Omental fat pad (tissue), 4 donors: Measurements from ENCODE around the gene ULBP2. TPM values are rescaled to one million over a fixed set of nuclear protein-coding genes. Genes with fewer than 3 reads are reported as not detected.
"Not testable (repeated sequence)": the region's sequence is repeated elsewhere in the genome, so short reads cannot be mapped to it uniquely, and the experiment has no call there.

Experiments
- ATAC-seq: fragments of 150-250 bp; one replicate; pipeline ENCODE4 v1.9.1; 2016; ENCODE audit warnings: mild to moderate bottlenecking, moderate library complexity; ENCODE audit not compliant: low FRiP score
- DNase-seq: peaks from one replicate; pipeline ENCODE4 v3.0.0-alpha.2; 2019; ENCODE audit warnings: low spot score
- total RNA-seq, 4 donors: library from RNA; depleted of rRNA; stranded (reverse); fragments of >200 nt; gene quantifications; one replicate each; pipeline ENCODE4 v1.1.0, GENCODE V29; 2016
- TF ChIP-seq, protein P1 (sequence below), 3 donors: fragments of 450-650 bp; IDR thresholded peaks; one replicate each; pipeline ENCODE4 v1.5.1; 2016 to 2017; ENCODE audit warnings: antibody characterized with exemption in 3 of 3, mild to moderate bottlenecking in 3 of 3, moderate library complexity in 2 of 3

The ULBP2 gene
- total RNA-seq, 4 donors from 2014 or later, result 1.1 to 2.5 (median 1.2) TPM; not detected in 1

DNA sequence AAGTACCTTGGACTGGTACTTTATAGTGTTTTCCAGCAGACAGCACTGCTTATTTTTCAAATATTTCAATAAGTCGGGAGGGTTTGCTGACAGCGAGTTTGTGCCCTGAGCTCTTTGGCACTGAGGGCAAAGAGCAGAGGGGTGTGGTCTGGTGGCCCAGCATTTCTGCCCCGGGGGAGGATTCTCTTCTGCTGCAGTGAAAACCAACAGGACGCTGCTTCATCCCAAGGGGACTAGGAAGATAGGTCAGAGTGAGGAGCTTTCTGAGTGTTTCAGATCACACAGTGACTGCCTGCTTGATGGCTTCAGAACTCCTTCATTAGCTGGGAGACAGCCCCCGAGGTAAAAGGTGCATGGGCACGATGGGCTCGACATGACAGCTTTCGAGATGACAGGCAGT lies 8.6 kb downstream of the ULBP2 start:
- ATAC-seq, result no peak
- TF ChIP-seq, protein P1, sequence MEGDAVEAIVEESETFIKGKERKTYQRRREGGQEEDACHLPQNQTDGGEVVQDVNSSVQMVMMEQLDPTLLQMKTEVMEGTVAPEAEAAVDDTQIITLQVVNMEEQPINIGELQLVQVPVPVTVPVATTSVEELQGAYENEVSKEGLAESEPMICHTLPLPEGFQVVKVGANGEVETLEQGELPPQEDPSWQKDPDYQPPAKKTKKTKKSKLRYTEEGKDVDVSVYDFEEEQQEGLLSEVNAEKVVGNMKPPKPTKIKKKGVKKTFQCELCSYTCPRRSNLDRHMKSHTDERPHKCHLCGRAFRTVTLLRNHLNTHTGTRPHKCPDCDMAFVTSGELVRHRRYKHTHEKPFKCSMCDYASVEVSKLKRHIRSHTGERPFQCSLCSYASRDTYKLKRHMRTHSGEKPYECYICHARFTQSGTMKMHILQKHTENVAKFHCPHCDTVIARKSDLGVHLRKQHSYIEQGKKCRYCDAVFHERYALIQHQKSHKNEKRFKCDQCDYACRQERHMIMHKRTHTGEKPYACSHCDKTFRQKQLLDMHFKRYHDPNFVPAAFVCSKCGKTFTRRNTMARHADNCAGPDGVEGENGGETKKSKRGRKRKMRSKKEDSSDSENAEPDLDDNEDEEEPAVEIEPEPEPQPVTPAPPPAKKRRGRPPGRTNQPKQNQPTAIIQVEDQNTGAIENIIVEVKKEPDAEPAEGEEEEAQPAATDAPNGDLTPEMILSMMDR (IDR thresholded peaks at IDR 0.05), result no peak
- DNase-seq, result no peak

DNA sequence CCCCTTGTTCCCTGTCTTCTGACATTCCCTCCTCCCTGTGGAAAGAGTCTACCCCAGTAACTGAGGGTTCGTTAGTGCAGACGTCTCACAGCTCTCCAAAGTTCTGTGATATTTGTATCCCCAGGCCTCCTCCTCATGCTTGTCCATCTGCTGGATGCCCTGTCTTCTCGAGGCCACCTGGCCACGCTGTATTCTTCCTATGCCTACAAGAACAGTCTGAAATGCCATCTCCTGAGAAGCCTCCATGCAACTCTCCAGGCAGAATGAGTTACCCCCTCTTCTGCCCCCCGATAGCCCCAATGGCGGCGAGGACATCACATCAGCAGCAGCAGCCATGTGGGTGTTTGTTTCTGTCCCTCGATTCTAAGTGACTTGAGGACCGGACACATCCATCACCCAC lies 9.3 kb downstream of the ULBP2 start:
- TF ChIP-seq, protein P1 (IDR thresholded peaks at IDR 0.05), result no peak
- ATAC-seq, result no peak
- no peak for DNase-seq

DNA sequence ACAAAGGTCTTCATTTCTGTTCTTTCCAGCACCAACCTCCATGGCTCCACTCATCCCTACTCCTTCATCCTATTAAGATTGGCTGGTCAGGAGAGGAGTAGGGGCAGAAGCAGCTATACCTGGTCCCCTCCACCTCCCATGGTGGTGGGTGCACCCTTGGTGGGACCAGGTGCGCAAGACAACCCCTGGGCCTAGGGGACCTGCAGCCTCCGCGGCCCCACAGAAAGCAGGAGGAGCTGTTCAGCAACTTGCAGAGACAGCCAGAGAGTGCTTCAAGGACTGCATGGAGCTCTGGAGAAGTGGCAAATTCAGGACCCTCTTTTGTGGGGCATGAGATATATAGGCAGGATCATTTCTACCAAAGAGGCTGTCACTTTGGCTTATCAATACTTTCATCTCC lies 9.8 kb downstream of the ULBP2 start:
- ATAC-seq (no peak), DNase-seq (no peak)
- TF ChIP-seq, protein P1 (IDR thresholded peaks at IDR 0.05), result no peak

DNA sequence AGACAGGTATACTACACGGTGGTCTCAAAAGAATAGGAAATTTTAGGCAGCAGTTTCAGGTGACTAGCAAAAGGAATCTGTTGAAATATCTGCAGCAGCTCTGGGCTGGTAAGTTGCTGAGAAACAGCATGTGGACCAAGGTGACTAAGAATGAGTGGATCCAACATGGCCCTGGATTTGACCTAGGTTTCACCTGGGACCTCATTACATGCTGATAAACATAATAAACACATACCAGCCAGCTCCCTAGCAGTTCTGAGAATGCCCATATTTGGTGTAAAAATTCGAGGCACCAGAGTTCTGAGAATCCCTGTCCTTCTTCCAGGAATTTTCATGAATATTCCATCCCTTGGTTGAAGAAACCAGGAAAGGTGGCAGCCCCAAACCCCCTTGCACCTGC lies 11.6 kb downstream of the ULBP2 start:
- DNase-seq, ATAC-seq: not testable (repeated sequence)

DNA sequence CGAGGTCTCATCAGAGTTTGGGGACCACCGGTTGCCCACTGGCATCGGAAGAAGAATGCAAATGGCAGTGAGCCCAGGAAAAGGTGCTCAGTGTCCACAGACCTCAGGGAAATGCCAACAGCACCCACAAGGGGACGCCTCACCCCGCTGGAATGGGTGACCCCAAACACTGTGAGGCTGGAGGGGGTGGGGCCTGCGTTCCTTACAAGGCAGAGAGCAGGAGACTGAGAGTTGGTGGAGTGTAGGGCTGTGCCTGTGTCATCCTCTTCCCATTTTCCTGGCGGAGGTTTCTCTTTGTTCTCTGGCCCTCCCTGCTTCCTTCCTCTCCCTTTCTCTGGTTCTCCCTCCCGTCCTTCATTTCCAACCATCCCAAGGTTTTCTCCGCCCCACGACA lies 12.1 kb downstream of the ULBP2 start:
- not testable (repeated sequence) for DNase-seq, ATAC-seq

DNA sequence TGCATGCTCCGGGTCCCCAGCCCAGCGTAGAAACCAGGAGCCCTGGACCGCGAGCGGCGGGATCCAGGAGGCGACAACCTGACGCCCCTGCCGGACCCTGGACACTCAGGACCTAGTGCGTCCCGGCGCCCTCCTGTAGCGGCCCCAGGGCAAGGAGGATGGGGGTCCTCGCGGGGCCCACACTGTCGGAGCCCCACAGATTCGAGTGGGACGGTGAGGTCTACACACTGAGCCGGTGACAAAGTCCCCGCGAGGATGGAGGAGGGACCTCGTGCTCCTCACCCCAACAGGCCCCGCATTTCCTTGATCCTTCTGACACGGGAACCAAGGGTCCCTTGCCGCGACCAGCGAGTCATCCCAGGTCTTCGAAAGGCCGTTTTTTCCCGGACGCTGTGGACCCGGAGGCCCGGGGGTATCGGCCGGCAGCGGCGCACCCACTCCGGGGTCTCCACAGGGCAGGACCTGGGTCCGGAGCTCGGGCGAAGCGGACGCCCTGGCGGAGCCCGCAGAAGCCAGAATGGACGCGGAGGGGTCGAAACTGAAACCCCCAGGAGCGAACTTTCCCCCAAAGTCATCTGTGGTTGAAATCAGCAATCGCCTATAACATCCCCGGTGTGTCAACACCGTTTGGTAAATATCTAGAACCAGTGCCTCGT lies 12.6 kb downstream of the ULBP2 start:
- not testable (repeated sequence) for ATAC-seq, DNase-seq

DNA sequence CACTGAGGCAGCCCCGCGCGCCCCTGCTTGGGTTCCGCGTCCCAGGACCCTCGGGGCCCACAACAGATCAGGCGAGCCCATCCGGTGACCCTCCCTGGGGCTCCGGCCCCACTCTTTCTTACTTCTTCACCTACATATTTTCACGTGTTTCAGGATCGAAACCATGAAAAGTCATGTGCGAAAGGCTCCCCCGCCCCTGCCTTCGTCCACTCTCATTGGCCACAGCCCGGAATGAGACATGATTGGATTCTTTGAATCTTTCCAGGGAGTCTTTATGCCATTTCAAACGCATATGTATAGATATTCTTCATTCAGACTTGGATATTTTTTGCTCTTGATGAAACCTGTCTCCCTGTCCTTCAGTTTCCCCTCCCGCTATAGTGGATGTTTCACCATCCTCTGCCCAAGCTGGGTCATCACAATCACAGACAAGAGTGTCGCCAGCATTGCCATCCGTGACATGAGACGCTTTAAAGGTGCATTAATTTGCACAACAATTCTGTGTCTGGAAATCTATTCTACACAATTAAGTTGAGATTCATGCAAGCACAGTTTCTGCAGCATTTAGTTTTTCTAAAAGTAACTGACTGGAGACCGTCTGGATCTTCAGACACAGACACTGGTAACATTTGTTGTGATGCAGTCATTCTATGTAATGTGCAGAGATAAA lies 13.3 kb downstream of the ULBP2 start:
- ATAC-seq, DNase-seq: not testable (repeated sequence)

DNA sequence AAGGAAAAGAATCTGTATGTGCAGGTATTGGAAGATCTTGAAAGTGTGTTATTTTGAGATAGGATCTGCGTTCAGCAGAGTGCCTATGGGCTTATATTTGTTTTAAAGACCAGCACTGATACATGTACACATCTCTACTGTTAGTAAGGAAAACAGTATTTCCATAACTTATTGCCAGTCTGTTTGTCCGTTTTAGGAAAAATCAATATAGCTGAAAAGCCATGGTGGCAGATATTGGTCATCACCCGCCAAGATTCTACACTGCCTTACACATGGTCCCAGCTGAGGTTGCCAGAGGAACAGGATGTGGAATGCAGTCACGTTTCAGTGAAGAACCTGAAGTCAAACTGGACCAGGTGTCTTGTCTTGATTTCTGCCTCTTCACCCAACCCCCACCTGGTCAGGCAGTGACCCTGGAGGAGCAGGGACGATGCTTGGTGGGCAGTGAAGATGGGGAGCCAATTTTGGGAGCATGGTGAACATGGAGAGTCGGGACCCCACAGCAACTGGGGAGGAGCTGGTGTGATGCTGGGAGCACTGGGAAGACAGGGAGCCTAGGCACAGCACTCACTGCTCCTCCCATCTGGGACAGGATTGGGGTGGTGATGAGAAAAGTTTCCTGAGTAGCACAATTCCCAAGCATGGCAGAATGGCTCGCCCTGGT lies 14.0 kb downstream of the ULBP2 start:
- DNase-seq, ATAC-seq: not testable (repeated sequence)

DNA sequence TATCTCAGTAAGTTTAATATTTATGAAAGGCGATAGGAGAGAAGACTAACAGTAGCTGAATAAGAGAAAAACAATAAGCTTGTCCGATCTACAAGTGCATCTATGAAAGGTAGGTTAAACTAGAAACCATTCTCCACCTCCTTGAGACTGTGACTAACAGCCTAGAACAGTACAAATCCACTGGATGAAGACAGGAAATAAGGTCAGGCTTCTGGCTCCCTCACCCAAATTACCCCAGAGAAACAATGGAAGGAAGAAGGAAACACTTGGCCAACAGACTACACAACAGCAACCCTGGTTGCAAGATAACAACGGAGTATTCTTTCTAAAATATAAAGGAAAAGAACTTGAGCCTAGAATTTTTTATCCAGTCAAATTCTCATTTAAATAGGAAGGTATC lies 16.3 kb downstream of the ULBP2 start:
- ATAC-seq, DNase-seq: not testable (repeated sequence)

DNA sequence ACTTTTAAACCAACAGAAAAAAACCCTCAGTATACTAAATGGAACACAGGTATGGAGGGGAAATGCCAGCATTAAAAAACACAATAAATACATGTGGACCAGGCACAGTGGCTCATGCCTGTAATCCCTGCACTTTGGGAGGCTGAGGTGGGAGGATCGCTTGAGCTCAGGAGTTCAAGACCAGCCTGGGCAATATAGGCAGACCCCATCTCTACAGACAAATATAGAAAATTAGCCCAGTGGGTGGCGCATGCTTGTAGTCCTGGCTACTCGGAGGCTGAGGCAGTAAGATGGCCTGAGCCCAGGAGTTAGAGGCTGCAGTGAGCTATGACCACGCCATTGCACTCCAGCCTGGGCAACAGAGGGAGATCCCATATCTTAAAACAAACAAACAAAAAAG lies 18.0 kb downstream of the ULBP2 start:
- ATAC-seq, DNase-seq: not testable (repeated sequence)

DNA sequence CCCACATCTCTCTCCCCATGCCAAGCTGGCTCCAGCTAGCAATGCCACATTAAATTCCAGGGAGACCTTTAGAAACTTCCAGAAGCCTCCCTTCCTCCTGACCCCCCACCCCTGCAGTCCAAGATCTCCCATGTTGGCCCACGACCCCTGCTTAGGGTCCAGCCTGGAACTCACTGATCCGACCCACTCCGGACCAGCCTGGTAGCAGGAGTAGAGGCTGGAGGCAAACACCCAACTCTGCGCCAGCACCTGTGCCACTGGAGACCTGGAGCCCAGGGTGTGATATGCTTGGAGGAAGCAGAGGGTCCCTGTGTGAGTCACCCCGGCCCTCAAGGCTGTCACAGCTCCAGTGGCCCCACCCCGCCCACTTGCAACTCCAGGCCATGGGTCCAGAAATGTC lies 18.7 kb downstream of the ULBP2 start:
- TF ChIP-seq, protein P1 (IDR thresholded peaks at IDR 0.05), result no peak
- DNase-seq, result no peak
- no peak for ATAC-seq
